ENCODE data around the gene OSBPL1A.

Gene OSBPL1A

DNA sequence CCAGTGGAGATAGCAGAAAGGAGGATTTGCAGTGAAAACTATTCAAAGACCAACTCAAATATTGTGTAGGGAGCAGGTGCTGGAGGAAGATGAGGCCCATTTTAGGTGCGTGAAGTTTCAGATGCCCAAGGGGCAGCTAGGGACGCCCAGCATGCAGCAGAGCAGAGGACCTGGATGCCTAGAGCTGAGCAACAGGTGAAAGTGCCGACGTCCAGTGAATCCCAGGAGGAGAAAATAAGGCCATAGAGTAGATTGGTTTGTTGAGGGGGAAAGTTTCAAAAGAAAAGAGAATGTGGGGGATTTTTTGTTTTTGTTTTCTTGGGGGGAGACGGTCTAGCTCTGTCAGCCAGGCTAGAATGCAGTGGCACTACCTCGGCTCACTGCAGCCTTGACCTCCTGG, 53.1 kb downstream of the OSBPL1A start:
- Mint-ChIP-seq H3K27me3 (ENCODE audit: low read depth) (peaks cover 20% of the 10 kb centered on the region), H3K4me3 (no peak overlapping the region), H3K9me3 (no peaks in the 10 kb centered on the region), H3K4me1 (ENCODE audit: low read depth) (peaks cover 2% of the 10 kb centered on the region), H3K36me3 (ENCODE audit: low read depth) (no peaks in the 10 kb centered on the region), H3K27ac (no peak overlapping the region)
- DNase-seq (ENCODE audit: low spot score) = no peak

DNA sequence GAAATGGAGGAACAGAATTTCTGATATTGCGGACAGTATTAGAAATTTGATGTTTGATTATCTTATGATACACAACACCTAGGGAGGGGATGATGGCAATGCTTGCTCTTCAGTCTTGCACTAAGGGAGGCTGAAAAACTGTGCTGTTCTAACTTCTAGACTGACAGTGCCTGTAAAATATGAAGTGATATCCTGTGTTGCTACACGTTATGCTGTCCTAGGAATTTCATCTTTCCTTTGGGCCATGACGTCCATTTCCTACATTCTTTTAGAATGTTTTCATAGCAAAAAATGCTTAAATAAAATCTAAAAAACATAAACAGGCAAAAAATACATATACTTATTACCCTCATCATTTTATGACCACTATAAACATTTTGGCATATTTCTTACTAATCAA, 55.3 kb downstream of the OSBPL1A start:
- H3K36me3 Mint-ChIP-seq (ENCODE audit: low read depth) = no peaks in the 10 kb centered on the region
- H3K9me3 Mint-ChIP-seq = no peaks in the 10 kb centered on the region
- peaks cover 2% of the 10 kb centered on the region for H3K4me1 Mint-ChIP-seq (ENCODE audit: low read depth)
- no peak overlapping the region for H3K4me3 Mint-ChIP-seq
- DNase-seq (ENCODE audit: low spot score) = no peak
- H3K27ac Mint-ChIP-seq = no peak overlapping the region
- H3K27me3 Mint-ChIP-seq (ENCODE audit: low read depth) = peaks cover 14% of the 10 kb centered on the region

DNA sequence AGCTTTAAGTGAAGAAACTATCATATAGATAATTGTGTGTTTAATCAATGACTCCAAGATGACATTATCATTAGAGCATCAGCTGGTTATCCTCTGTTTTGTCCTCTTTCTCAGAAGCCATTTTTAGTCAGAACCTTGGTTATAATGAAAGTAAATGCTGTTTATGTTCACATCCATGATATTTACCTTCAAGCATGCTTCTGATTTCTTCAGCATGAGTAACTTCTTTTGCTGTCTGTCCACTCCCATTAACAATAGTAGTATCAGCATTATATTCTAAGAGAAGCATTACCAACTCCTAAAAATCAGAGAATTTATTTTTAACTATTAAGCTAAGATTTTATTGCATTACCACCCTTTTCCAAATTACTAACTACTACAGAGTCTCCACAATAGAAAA, 56.3 kb downstream of the OSBPL1A start:
- H3K4me1 Mint-ChIP-seq (ENCODE audit: low read depth) = peaks cover 2% of the 10 kb centered on the region
- H3K4me3 Mint-ChIP-seq = no peak overlapping the region
- H3K36me3 Mint-ChIP-seq (ENCODE audit: low read depth) = no peaks in the 10 kb centered on the region
- H3K27ac Mint-ChIP-seq = no peak overlapping the region
- H3K9me3 Mint-ChIP-seq = no peaks in the 10 kb centered on the region
- DNase-seq (ENCODE audit: low spot score) = no peak
- peaks cover 14% of the 10 kb centered on the region for H3K27me3 Mint-ChIP-seq (ENCODE audit: low read depth)

DNA sequence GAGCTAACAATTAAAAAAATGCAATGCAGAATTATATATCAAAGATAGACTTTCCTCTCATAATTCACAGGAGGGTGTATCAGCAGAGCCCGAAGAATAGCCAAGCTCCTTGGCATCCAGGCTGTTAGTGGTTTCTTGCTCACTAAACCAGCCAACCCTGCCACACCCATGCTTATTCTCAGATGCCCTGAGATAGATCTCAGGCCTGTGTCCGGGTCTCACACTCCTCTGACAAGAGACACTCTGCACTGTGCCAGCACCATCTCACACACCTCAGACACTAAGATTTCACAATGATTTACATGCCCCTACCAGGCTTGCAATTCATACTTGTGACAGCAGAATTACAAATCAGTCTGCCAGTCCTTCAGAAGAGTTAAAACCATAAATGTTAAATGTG, 64.5 kb downstream of the OSBPL1A start:
- Mint-ChIP-seq H3K36me3 (ENCODE audit: low read depth) (no peaks in the 10 kb centered on the region), H3K4me1 (ENCODE audit: low read depth) (no peaks in the 10 kb centered on the region), H3K27me3 (ENCODE audit: low read depth) (no peaks in the 10 kb centered on the region), H3K27ac (no peak overlapping the region), H3K9me3 (no peaks in the 10 kb centered on the region), H3K4me3 (no peak overlapping the region)
- no peak for DNase-seq (ENCODE audit: low spot score)

DNA sequence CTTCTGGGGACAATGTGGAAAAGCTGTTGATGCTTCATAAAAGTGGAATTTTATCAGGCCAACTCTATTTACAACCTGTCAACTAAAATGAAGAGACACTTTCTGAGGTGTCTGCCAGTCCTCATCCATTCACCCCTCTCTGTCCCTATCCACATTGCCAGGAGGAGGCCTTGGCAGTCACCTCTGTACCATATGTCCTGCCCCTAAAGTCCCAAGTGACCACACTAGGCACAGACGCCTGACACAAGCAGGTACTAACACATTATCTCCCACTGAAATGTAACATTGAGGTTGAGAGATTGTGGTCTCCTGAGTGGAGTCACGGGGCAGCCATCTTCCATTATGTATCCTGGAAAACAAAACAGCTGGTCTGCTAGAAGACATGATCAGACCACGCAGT, 71.4 kb downstream of the OSBPL1A start:
- no peak for DNase-seq (ENCODE audit: low spot score)
- Mint-ChIP-seq H3K9me3 (no peaks in the 10 kb centered on the region), H3K27ac (no peak overlapping the region), H3K4me1 (ENCODE audit: low read depth) (no peaks in the 10 kb centered on the region), H3K4me3 (no peak overlapping the region), H3K36me3 (ENCODE audit: low read depth) (no peaks in the 10 kb centered on the region), H3K27me3 (ENCODE audit: low read depth) (no peaks in the 10 kb centered on the region)

DNA sequence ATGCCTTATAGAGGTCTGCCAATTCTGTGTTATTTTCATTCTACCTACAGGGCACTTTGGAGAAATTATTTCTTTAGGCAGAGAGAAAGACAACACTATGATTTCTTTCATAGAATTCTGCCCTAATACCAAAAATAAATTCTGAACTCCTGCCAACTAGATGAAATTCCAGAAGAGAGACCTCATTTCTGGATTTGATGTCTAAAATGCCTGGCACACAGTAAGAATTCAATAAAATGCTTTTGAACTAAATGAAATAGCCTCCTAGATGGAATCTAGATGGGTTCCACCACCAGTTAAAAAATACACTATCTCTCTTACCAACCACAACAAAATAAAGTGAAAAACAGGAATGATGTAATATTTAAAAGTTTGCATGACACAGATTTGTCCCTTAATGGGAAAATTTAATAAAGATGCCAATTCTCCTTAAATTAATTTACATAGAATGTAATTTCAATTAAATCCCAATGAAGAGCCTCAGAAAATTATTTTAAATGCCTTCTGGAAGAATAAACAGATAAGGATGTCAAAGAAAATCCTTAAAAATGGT, 75.0 kb downstream of the OSBPL1A start:
- Mint-ChIP-seq H3K36me3 (ENCODE audit: low read depth) (no peaks in the 10 kb centered on the region), H3K9me3 (no peaks in the 10 kb centered on the region), H3K4me3 (no peak overlapping the region), H3K4me1 (ENCODE audit: low read depth) (no peaks in the 10 kb centered on the region), H3K27ac (no peak overlapping the region), H3K27me3 (ENCODE audit: low read depth) (no peaks in the 10 kb centered on the region)
- DNase-seq (ENCODE audit: low spot score) = no peak

DNA sequence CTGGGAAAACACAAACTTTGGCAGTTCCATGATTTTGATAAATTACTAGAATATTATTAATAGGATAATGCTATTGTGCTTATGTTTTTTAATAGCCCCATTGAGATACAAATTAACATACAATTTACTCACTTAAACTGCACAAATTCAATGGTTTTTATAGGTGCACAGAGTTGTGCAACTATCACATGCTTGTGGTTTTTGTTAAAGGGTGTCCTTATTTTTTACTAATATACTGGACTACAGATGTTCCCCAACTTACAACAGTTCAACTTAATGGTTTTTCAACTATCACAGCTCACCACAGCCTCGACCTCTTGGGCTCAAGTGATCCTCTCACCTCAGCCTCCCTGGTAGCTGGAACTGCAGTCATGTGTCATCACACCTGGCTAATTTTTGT, 76.6 kb downstream of the OSBPL1A start:
- Mint-ChIP-seq H3K4me3 (no peak overlapping the region), H3K36me3 (ENCODE audit: low read depth) (no peaks in the 10 kb centered on the region), H3K9me3 (no peaks in the 10 kb centered on the region)

DNA sequence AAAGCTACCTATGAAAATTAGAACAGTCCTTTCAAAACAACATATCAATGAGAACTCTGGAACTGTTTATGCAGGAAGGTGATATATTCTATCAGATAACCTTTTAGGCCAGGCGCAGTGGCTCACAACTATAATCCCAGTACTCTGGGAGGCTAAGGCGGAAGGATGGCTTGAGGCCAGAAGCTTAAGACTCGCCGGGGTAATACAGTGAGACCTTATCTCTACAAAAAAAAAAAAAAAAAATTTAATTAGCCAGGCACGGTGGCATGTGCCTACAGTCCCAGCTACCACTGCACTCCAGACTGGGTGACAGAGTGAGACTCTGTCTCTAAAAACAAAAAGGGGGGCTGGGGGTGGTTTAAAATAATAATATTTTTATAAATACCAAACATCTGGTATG, 77.9 kb downstream of the OSBPL1A start:
- DNase-seq (ENCODE audit: low spot score) = no peak
- Mint-ChIP-seq H3K27me3 (ENCODE audit: low read depth) (no peaks in the 10 kb centered on the region), H3K9me3 (no peaks in the 10 kb centered on the region), H3K4me3 (no peak overlapping the region), H3K4me1 (ENCODE audit: low read depth) (peaks cover 2% of the 10 kb centered on the region), H3K27ac (no peak overlapping the region), H3K36me3 (ENCODE audit: low read depth) (no peaks in the 10 kb centered on the region)

More for the DNA sequence above, 76.6 kb downstream of the OSBPL1A start:
- Mint-ChIP-seq H3K27ac (no peak overlapping the region), H3K4me1 (ENCODE audit: low read depth) (peaks cover 2% of the 10 kb centered on the region), H3K27me3 (ENCODE audit: low read depth) (no peaks in the 10 kb centered on the region)
- no peak for DNase-seq (ENCODE audit: low spot score)

DNA sequence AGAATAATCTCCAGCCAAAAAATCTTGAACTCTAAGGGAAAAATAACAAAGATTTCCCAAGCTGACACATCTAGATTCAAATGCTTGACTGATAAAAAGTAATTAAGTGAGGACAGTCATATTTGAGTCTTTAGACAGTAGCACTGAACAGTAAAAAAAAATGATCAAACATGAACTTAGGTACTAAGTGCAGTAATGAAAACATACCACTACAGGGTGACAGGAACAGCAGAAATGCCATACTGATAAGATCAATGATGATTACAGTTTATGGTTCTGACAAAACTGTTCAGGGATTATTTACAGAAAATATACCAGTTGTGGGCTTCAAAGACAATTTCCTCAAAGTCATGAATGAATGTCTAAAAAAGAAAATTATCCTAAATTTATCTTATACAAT, 80.3 kb downstream of the OSBPL1A start:
- Mint-ChIP-seq H3K4me3 (no peak overlapping the region), H3K27me3 (ENCODE audit: low read depth) (no peaks in the 10 kb centered on the region), H3K36me3 (ENCODE audit: low read depth) (no peaks in the 10 kb centered on the region), H3K4me1 (ENCODE audit: low read depth) (peaks cover 2% of the 10 kb centered on the region), H3K9me3 (no peaks in the 10 kb centered on the region), H3K27ac (no peak overlapping the region)
- no peak for DNase-seq (ENCODE audit: low spot score)

DNA sequence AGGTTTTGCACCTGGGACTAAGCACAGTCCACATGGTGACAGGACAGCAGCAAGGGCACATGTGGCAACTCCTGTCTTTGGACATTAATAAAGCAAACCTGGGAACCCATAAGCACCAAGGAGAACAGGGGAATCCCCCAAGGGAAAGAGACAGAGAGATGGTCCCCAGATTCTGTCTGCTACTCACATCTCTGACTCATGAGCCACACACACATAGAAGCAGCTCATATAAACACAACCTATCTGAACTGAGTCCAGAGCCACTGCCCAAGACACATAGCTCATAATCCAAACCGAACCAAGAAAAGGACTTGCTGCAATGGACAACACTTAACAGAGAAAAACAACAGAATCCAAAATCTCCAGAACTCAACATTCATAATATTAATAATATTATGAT, 82.5 kb downstream of the OSBPL1A start:
- no peaks in the 10 kb centered on the region for H3K9me3 Mint-ChIP-seq
- H3K4me1 Mint-ChIP-seq (ENCODE audit: low read depth) = peaks cover 2% of the 10 kb centered on the region
- DNase-seq (ENCODE audit: low spot score) = no peak
- no peaks in the 10 kb centered on the region for H3K27me3 Mint-ChIP-seq (ENCODE audit: low read depth)
- H3K27ac Mint-ChIP-seq = no peak overlapping the region
- no peak overlapping the region for H3K4me3 Mint-ChIP-seq
- no peaks in the 10 kb centered on the region for H3K36me3 Mint-ChIP-seq (ENCODE audit: low read depth)

DNA sequence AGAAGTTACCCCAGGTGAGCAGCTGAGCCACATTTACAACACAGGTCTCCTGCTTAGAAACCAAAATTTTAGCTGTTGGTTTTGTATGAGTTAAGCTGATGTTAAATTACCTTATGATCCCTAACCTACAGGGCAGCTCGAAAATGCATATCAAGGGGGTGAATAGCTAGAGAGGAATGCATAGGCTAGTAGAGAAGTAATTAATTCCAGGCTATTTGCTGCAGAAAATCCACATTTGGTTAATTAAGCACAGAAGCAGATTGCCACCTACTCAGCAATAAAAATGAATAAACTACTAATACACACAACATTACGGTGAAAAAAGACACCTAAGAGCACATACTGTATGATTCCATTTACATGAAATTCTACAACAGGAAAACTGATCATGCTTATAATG, 91.4 kb downstream of the OSBPL1A start:
- H3K27ac Mint-ChIP-seq = no peak overlapping the region
- no peaks in the 10 kb centered on the region for H3K4me1 Mint-ChIP-seq (ENCODE audit: low read depth)
- H3K27me3 Mint-ChIP-seq (ENCODE audit: low read depth) = peaks cover 4% of the 10 kb centered on the region
- no peak overlapping the region for H3K4me3 Mint-ChIP-seq
- no peaks in the 10 kb centered on the region for H3K36me3 Mint-ChIP-seq (ENCODE audit: low read depth)
- no peaks in the 10 kb centered on the region for H3K9me3 Mint-ChIP-seq
- no peak for DNase-seq (ENCODE audit: low spot score)

DNA sequence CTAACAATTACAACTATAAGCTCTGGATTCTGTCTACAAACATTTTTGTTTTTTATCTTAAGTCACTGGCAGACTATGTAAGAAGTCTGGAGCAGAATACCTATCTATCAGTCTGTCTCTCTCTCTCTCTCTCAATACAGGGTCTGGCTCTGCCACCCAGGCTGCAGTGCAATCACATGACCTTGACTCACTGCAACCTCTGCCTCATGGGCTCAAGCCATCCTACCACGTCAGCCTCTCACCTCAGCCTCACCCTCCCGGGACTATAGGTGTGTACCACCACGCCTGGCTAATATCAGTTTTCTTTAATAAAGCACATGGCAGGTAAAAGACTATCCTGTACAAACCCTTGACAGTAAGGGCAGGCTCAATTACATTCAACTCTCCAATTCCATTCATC, 96.9 kb downstream of the OSBPL1A start:
- no peak overlapping the region for H3K27ac Mint-ChIP-seq
- peaks cover 9% of the 10 kb centered on the region for H3K27me3 Mint-ChIP-seq (ENCODE audit: low read depth)
- H3K36me3 Mint-ChIP-seq (ENCODE audit: low read depth) = no peaks in the 10 kb centered on the region
- DNase-seq (ENCODE audit: low spot score) = no peak
- no peaks in the 10 kb centered on the region for H3K4me1 Mint-ChIP-seq (ENCODE audit: low read depth)
- H3K9me3 Mint-ChIP-seq = no peaks in the 10 kb centered on the region
- no peak overlapping the region for H3K4me3 Mint-ChIP-seq

DNA sequence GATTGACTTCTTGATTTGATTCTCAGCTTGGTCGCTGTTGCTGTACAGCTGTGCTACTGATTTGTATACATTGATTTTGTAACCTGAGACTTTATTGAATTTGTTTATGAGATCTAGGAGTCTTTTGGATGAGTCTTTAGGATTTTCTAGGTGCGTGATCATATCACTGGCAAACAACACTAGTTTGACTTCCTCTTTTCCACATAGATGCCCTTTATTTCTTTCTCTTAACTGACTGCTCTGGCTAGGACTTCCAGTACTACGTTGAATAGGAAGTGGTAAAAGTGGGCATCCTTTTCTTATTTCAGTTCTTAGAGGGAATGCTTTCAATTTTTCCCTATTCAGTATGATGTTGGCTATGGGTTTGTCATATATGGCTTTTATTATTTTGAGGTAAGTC, 101.3 kb downstream of the OSBPL1A start:
- H3K27me3 Mint-ChIP-seq (ENCODE audit: low read depth) = peaks cover 11% of the 10 kb centered on the region
- H3K4me1 Mint-ChIP-seq (ENCODE audit: low read depth) = no peaks in the 10 kb centered on the region
- no peaks in the 10 kb centered on the region for H3K9me3 Mint-ChIP-seq
- DNase-seq (ENCODE audit: low spot score) = no peak
- H3K27ac Mint-ChIP-seq = no peak overlapping the region
- H3K36me3 Mint-ChIP-seq (ENCODE audit: low read depth) = no peaks in the 10 kb centered on the region
- no peak overlapping the region for H3K4me3 Mint-ChIP-seq

DNA sequence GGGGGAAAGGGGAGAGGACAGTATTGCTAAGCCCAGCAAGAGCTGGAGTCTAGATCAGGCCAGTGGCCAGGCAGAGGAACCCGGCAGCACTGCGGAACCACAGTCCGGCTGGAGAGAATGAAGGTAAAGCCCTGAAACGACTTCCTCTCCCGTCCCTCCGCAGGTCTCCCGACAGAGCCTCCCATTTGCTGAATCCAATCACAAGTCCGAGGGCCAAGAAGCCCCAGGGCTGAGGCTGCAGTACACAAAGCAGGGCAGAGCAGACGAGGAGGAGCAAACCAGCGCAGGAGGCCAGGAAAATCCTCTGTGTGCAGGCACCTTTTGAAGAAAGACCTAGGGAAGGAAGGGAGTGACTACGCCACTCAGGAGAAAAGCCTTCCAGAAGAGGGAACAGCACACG, 104.4 kb downstream of the OSBPL1A start:
- H3K4me3 Mint-ChIP-seq = no peak overlapping the region
- no peaks in the 10 kb centered on the region for H3K36me3 Mint-ChIP-seq (ENCODE audit: low read depth)
- H3K27ac Mint-ChIP-seq = no peak overlapping the region
- H3K4me1 Mint-ChIP-seq (ENCODE audit: low read depth) = no peaks in the 10 kb centered on the region
- peaks cover 11% of the 10 kb centered on the region for H3K27me3 Mint-ChIP-seq (ENCODE audit: low read depth)
- no peaks in the 10 kb centered on the region for H3K9me3 Mint-ChIP-seq
- DNase-seq (ENCODE audit: low spot score) = no peak

DNA sequence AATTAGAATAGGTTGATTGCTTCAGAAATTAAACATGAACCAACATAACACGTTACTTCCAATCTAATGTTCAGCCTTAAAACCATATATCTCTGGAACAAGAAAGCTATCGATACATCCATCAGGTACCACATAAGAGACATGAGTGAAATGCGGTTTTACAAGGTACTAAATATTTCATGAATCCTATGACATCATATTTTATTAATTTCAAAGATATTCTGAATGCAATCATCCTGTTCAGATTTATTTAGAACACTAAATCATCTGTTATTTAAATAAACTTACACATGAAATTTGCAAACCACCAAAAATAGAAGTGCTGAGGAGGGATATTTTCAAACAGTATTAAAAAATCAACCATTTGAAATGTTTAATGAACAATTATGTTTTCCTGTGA, 119.0 kb downstream of the OSBPL1A start:
- no peak for DNase-seq (ENCODE audit: low spot score)
- no peak overlapping the region for H3K4me3 Mint-ChIP-seq
- H3K27me3 Mint-ChIP-seq (ENCODE audit: low read depth) = peaks cover 21% of the 10 kb centered on the region
- no peak overlapping the region for H3K27ac Mint-ChIP-seq
- no peaks in the 10 kb centered on the region for H3K4me1 Mint-ChIP-seq (ENCODE audit: low read depth)
- H3K9me3 Mint-ChIP-seq = no peaks in the 10 kb centered on the region
- no peaks in the 10 kb centered on the region for H3K36me3 Mint-ChIP-seq (ENCODE audit: low read depth)
